Caco-2 (cell line): ENCODE measurements around the gene TSHR. TPM values are rescaled to one million over a fixed set of nuclear protein-coding genes. Genes with fewer than 3 reads are reported as not detected.

ENCODE experiments used
- BruUV-seq: library from RNA; stranded (reverse); fragments of 400-500 nt; replicated peaks from 2 replicates; lab custom pipeline; 2021; lab: Mats Ljungman, UMichigan
- CTCF ChIA-PET: fragments of 300-600 bp; sonication (Branson Sonifier 250); formaldehyde crosslinking; loops from one replicate; lab custom pipeline; 2022; ENCODE audit warnings: antibody characterized with exemption; lab: Charles Lee
- POLR2A ChIA-PET: fragments of 300-600 bp; sonication (Branson Sonifier 250); formaldehyde crosslinking; loops from one replicate; lab custom pipeline; 2022; ENCODE audit warnings: antibody characterized with exemption; lab: Charles Lee
- DNase-seq, 2 experiments: peaks; one replicate each; pipeline versions ENCODE4 v3.0.0 to v3.0.0-alpha.2; 2020 to 2022
- H3K27me3 ChIP-seq: replicated peaks from 2 replicates; pipeline ENCODE4 v1.6.0; 2011; ENCODE audit warnings: low read length; ENCODE audit not compliant: control insufficient read depth, insufficient read depth
- H3K36me3 ChIP-seq: 2 replicates; pipeline ENCODE4 v1.5.1; 2011; ENCODE audit warnings: low read length; ENCODE audit not compliant: control insufficient read depth, insufficient read depth
- H3K4me1 ChIP-seq: fragments of 250-450 bp; sonication (Bioruptor Pico); 2 replicates; pipeline ENCODE4 v1.5.1; 2020; ENCODE audit warnings: mild to moderate bottlenecking
- H3K4me3 ChIP-seq: 2 replicates; pipeline ENCODE4 v1.5.1; 2011; ENCODE audit warnings: low read depth, mild to moderate bottlenecking, control low read depth, low read length
- H3K9me3 ChIP-seq: fragments of 250-450 bp; sonication (Bioruptor Pico); 2 replicates; pipeline ENCODE4 v1.5.1; 2020; ENCODE audit warnings: mild to moderate bottlenecking, moderate library complexity
- H3K27ac Mint-ChIP-seq: one replicate; pipeline ENCODE4 v1.8.0; 2022; ENCODE audit warnings: mixed read lengths; ENCODE audit not compliant: unreplicated experiment
- H3K27me3 Mint-ChIP-seq: one replicate; pipeline ENCODE4 v1.8.0; 2022; ENCODE audit warnings: mixed read lengths; ENCODE audit not compliant: insufficient read depth, unreplicated experiment
- H3K36me3 Mint-ChIP-seq: one replicate; pipeline ENCODE4 v1.8.0; 2022; ENCODE audit warnings: mild to moderate bottlenecking, mixed read lengths; ENCODE audit not compliant: insufficient read depth, unreplicated experiment
- H3K4me1 Mint-ChIP-seq: one replicate; pipeline ENCODE4 v1.8.0; 2022; ENCODE audit warnings: low read depth, mixed read lengths; ENCODE audit not compliant: unreplicated experiment
- H3K4me3 Mint-ChIP-seq: one replicate; pipeline ENCODE4 v1.8.0; 2022; ENCODE audit warnings: mild to moderate bottlenecking, moderate library complexity, mixed read lengths; ENCODE audit not compliant: unreplicated experiment
- H3K9me3 Mint-ChIP-seq: one replicate; pipeline ENCODE4 v1.8.0; 2022; ENCODE audit warnings: mixed read lengths; ENCODE audit not compliant: unreplicated experiment
- intact Hi-C: fragments of 100-400 bp; cut with micrococcal nuclease; formaldehyde crosslinking; loops from one replicate; pipeline ENCODE4 v1.10.0; 2022; ENCODE audit not compliant: unreplicated experiment
- total RNA-seq: library from RNA; stranded (reverse); gene quantifications from 2 replicates; pipeline ENCODE4 v1.2.3, GENCODE V29; 2022
- TF ChIP-seq, protein P1 (sequence below), 2 experiments: fragments of 200-600 bp in 1 of 2; IDR thresholded peaks; 1 replicate in 1 of 2; 2 replicates in 1 of 2; pipeline versions ENCODE4 v1.5.1 to v1.8.0; 2011 to 2022; ENCODE audit warnings: antibody characterized with exemption in 1 of 2, control low read depth in 1 of 2, inconsistent platforms in 1 of 2, low read depth in 1 of 2, low read length in 1 of 2, mild to moderate bottlenecking in 1 of 2, moderate library complexity in 1 of 2; ENCODE audit not compliant: insufficient read depth in 1 of 2, severe bottlenecking in 1 of 2, unreplicated experiment in 1 of 2

TSHR gene
- total RNA-seq, 1 experiment from 2014 or later, result not detected

DNA sequence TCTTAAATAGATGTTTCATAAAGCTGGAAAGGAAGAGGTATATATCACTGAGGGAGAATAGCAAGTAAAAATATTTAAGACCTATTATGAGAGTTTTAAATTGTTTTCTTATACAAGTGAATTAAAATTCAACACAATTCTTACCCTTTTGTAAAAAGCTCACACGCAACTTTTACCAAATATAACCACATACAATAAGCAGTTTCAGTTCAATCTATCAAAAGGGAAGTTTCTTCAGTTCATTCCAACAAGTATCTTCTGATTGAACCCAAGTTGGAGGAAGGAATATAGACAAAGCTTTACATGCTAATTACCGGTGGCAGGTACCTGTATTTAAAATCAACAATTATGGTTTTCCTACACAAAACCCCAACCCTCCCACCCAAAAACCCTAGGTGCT lies 224.2 kb downstream of the TSHR start:
- Mint-ChIP-seq H3K4me3 (no peak overlapping the region), H3K27me3 (no peaks in the 10 kb centered on the region), H3K27ac (no peak overlapping the region), H3K9me3 (no peaks in the 10 kb centered on the region), H3K4me1 (peaks cover 18% of the 10 kb centered on the region), H3K36me3 (peaks cover 17% of the 10 kb centered on the region)
- ChIA-PET POLR2A (interaction anchor here (1.0 kb wide), 1 partner anchor 10 kb away, joined by 4 read pairs; no protein-coding TSS in a partner anchor), CTCF (no interaction called here)
- Histone ChIP-seq H3K4me3 (no peak overlapping the region), H3K4me1 (peaks cover 34% of the 10 kb centered on the region), H3K36me3 (no peaks in the 10 kb centered on the region), H3K27me3 (no peaks in the 10 kb centered on the region), H3K9me3 (no peaks in the 10 kb centered on the region)
- TF ChIP-seq, protein P1, sequence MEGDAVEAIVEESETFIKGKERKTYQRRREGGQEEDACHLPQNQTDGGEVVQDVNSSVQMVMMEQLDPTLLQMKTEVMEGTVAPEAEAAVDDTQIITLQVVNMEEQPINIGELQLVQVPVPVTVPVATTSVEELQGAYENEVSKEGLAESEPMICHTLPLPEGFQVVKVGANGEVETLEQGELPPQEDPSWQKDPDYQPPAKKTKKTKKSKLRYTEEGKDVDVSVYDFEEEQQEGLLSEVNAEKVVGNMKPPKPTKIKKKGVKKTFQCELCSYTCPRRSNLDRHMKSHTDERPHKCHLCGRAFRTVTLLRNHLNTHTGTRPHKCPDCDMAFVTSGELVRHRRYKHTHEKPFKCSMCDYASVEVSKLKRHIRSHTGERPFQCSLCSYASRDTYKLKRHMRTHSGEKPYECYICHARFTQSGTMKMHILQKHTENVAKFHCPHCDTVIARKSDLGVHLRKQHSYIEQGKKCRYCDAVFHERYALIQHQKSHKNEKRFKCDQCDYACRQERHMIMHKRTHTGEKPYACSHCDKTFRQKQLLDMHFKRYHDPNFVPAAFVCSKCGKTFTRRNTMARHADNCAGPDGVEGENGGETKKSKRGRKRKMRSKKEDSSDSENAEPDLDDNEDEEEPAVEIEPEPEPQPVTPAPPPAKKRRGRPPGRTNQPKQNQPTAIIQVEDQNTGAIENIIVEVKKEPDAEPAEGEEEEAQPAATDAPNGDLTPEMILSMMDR (IDR thresholded peaks at IDR 0.05; ENCODE audit: insufficient read depth in 1 of 2, low read depth in 1 of 2, low read length in 1 of 2, severe bottlenecking in 1 of 2, unreplicated experiment in 1 of 2), result no peak
- no TSS peak for BruUV-seq
- DNase-seq, result no peak
- intact Hi-C loops, result no loop called here

DNA sequence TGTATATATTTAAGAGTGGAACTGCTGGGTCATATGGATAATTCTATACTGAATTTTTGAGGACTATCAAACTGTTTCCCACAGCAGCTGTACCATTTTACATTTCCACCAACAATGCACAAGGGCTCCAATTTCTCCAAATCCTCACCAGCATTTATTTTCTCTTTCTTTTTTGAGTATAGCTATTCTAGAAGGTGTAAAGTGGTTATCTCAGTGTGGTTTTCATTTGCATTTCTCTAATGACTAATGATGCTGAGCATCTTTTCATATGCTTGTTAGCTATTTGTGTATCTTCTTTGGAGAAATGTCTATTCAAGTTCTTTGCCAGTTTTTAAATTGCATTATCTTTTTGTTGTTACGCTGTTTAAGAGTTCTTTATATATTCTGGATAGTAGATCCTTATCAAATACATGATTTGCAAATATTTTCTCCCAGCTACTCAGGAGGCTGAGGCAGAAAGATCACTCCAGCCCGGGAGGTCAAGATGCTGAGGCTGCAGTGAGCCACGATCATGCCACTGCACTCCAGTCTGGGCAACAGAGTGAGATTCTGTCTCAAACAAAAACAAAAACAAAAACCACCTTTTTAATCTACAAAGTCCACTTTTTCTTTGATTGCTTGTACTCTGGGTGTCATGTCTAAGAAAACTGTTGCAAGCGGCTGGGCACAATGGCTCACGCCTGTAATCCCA lies 232.6 kb downstream of the TSHR start:
- H3K36me3 Mint-ChIP-seq, result peaks cover 35% of the 10 kb centered on the region
- peaks cover 8% of the 10 kb centered on the region for H3K4me1 Mint-ChIP-seq
- H3K9me3 ChIP-seq, result no peaks in the 10 kb centered on the region
- no peaks in the 10 kb centered on the region for H3K27me3 ChIP-seq
- H3K4me1 ChIP-seq, result peaks cover 16% of the 10 kb centered on the region; the same call in 1 of the 2 replicates
- no TSS peak for BruUV-seq
- TF ChIP-seq, protein P1 (IDR thresholded peaks at IDR 0.05; ENCODE audit: insufficient read depth in 1 of 2, low read depth in 1 of 2, low read length in 1 of 2, severe bottlenecking in 1 of 2, unreplicated experiment in 1 of 2), result no peak
- no peaks in the 10 kb centered on the region for H3K36me3 ChIP-seq
- DNase-seq, result no peak
- no peak overlapping the region for H3K4me3 ChIP-seq
- ChIA-PET CTCF (no interaction called here), POLR2A (interaction anchor here (1.0 kb wide), 1 partner anchor 33 kb away, joined by 3 read pairs; the partner anchor contains the start of gene GTF2A1)
- intact Hi-C loops, result no loop called here
- H3K27ac Mint-ChIP-seq, result no peak overlapping the region
- H3K27me3 Mint-ChIP-seq, result no peaks in the 10 kb centered on the region
- no peak overlapping the region for H3K4me3 Mint-ChIP-seq
- no peaks in the 10 kb centered on the region for H3K9me3 Mint-ChIP-seq

DNA sequence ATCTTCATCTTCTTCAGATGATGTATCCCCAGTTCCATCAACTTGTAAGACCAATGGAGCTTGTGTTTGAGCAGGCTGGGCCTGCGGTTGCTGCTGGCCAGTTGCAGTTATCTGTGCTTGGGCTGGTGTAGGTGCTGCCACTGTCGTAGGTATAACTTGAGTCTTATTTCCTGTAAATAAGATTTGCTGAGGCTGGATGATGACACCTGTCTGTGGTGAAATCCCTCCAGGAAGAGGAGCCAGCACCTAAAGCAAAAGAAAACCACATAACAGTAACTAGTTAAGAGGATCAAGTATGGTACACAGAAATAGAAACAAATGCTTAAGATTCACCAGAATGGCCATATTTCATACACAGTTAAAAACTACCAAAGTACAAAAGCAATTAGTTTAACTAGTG lies 237.2 kb downstream of the TSHR start:
- Mint-ChIP-seq H3K27me3 (no peaks in the 10 kb centered on the region), H3K4me3 (no peak overlapping the region), H3K4me1 (no peaks in the 10 kb centered on the region), H3K36me3 (peaks cover 50% of the 10 kb centered on the region), H3K27ac (no peak overlapping the region), H3K9me3 (no peaks in the 10 kb centered on the region)
- ChIA-PET POLR2A (no interaction called here), CTCF (no interaction called here)
- intact Hi-C loops, result no loop called here
- H3K27me3 ChIP-seq, result no peaks in the 10 kb centered on the region
- H3K9me3 ChIP-seq, result no peaks in the 10 kb centered on the region
- H3K4me1 ChIP-seq, result no peaks in the 10 kb centered on the region
- H3K4me3 ChIP-seq, result no peak overlapping the region
- DNase-seq, result no peak
- BruUV-seq, result no TSS peak
- TF ChIP-seq, protein P1 (IDR thresholded peaks at IDR 0.05; ENCODE audit: insufficient read depth in 1 of 2, low read depth in 1 of 2, low read length in 1 of 2, severe bottlenecking in 1 of 2, unreplicated experiment in 1 of 2), result no peak
- 0 out of 2 replicates have a peak, but pooled peaks cover 2% of the 10 kb centered on the region for H3K36me3 ChIP-seq
